K562 (cell line): Measurements from ENCODE around the gene NIM1K. TPM values are rescaled to one million over a fixed set of nuclear protein-coding genes. Genes with fewer than 3 reads are reported as not detected.

ENCODE experiments used
- ATAC-seq: fragments of 200-7000 bp; cut with Tn5 transposase; 3 replicates; pipeline ENCODE4 v1.9.1; 2020; ENCODE audit warnings: moderate library complexity
- BruUV-seq: library from RNA; stranded (reverse); fragments of 400-500 nt; replicated peaks from 2 replicates; lab custom pipeline; 2021; lab: Mats Ljungman, UMichigan
- CTCF ChIA-PET: fragments of 300-600 bp; formaldehyde crosslinking; extraction: SDS; loops from one replicate; lab custom pipeline; 2021; ENCODE audit warnings: low intra/inter-chr PET ratio; lab: Yijun Ruan, JAX
- POLR2A ChIA-PET: fragments of 300-600, 350-650 bp; sonication (Branson Sonifier 250); formaldehyde crosslinking; extraction: SDS; loops from one replicate; lab custom pipeline; 2021; ENCODE audit warnings: antibody characterized with exemption, inconsistent platforms; lab: Yijun Ruan, JAX
- DNase-seq, 4 experiments: peaks; one replicate each; pipeline versions ENCODE4 v3.0.0 to v3.0.0-alpha.2; 2011 to 2018; ENCODE audit warnings: low spot score in 3 of 4, mixed read lengths in 3 of 4; ENCODE audit errors: extremely low read depth in 1 of 4
- FAIRE-seq: peaks from 2 replicates; lab custom pipeline; 2011; peaks lifted over from hg19 to GRCh38; lab: Jason Lieb, UNC
- H2AFZ ChIP-seq: 2 replicates; pipeline ENCODE4 v1.6.0; 2011; ENCODE audit warnings: low read depth, low read length, control low read depth, inconsistent platforms
- H3K27ac ChIP-seq: fragments of 200-600 bp; 3 replicates; pipeline ENCODE4 v1.8.0; 2011; ENCODE audit warnings: low read depth, mild to moderate bottlenecking, control low read depth, inconsistent platforms, low read length, moderate library complexity, mixed read lengths; ENCODE audit errors: extremely low read depth
- H3K27me3 ChIP-seq, 2 experiments: fragments of 300-600 bp in 1 of 2; 2 replicates in 1 of 2; 3 replicates in 1 of 2; pipeline versions ENCODE4 v1.6.0 to v1.8.0; 2011; ENCODE audit warnings: inconsistent platforms in 2 of 2, low read length in 2 of 2, mild to moderate bottlenecking in 1 of 2, mixed read lengths in 1 of 2, moderate library complexity in 1 of 2; ENCODE audit not compliant: control insufficient read depth in 2 of 2, insufficient read depth in 2 of 2
- H3K36me3 ChIP-seq: fragments of 300-600 bp; 3 replicates; pipeline ENCODE4 v1.8.0; 2011; ENCODE audit warnings: mild to moderate bottlenecking, low read length, inconsistent platforms; ENCODE audit not compliant: control insufficient read depth, insufficient read depth
- H3K4me1 ChIP-seq, 2 experiments: fragments of 200-600 bp in 1 of 2; replicated peaks in 1 of 2; 2 replicates in 1 of 2; 3 replicates in 1 of 2; pipeline versions ENCODE4 v1.5.1 to v1.8.0; 2011; ENCODE audit warnings: inconsistent platforms in 2 of 2, low read length in 2 of 2, mild to moderate bottlenecking in 1 of 2, mixed read lengths in 1 of 2, moderate library complexity in 1 of 2; ENCODE audit not compliant: control insufficient read depth in 2 of 2, insufficient read depth in 2 of 2
- H3K4me2 ChIP-seq: 2 replicates; pipeline ENCODE4 v1.6.1; 2011; ENCODE audit warnings: low read length, control low read depth, inconsistent platforms, mixed read lengths; ENCODE audit not compliant: insufficient read depth
- H3K4me3 ChIP-seq: fragments of 200-600 bp; sonication (generic), shearing (Covaris generic); 2 replicates; pipeline ENCODE4 v1.5.1; 2016; ENCODE audit warnings: control low read depth, inconsistent platforms
- H3K79me2 ChIP-seq: fragments of 200-600 bp; 3 replicates; pipeline ENCODE4 v1.8.0; 2011; ENCODE audit warnings: low read length, inconsistent platforms; ENCODE audit not compliant: control insufficient read depth, insufficient read depth
- H3K9ac ChIP-seq, 2 experiments: 2 replicates each; pipeline versions ENCODE4 v1.6.0 to v1.6.1; 2011; ENCODE audit warnings: low read depth in 2 of 2, low read length in 2 of 2, control low read depth in 1 of 2, inconsistent platforms in 1 of 2, mild to moderate bottlenecking in 1 of 2, mixed read lengths in 1 of 2; ENCODE audit not compliant: insufficient read depth in 1 of 2
- H3K9me1 ChIP-seq: one replicate; pipeline ENCODE4 v1.6.0; 2011; ENCODE audit warnings: inconsistent platforms, mild to moderate bottlenecking, low read length, moderate library complexity; ENCODE audit not compliant: control insufficient read depth, insufficient read depth
- H3K9me3 ChIP-seq: replicated peaks from 2 replicates; pipeline ENCODE4 v1.5.1; 2011; ENCODE audit warnings: low read depth, low read length, inconsistent platforms; ENCODE audit not compliant: control insufficient read depth, insufficient read depth
- H4K20me1 ChIP-seq: replicated peaks from 2 replicates; pipeline ENCODE4 v1.6.1; 2011; ENCODE audit warnings: low read length, inconsistent platforms, mixed read lengths; ENCODE audit not compliant: control insufficient read depth, insufficient read depth
- CBFA2T3 ChIP-seq: fragments of 450-650 bp; IDR thresholded peaks from 2 replicates; pipeline ENCODE4 v1.6.1; 2017
- CREM ChIP-seq: IDR thresholded peaks from 2 replicates; pipeline ENCODE4 v1.6.1; 2014; ENCODE audit warnings: antibody characterized with exemption, low read depth
- NUFIP1 ChIP-seq: fragments of 450-650 bp; IDR thresholded peaks from 2 replicates; pipeline ENCODE4 v1.6.1; 2018; ENCODE audit not compliant: partially characterized antibody
- WGBS: fragments of 100-300 bp; shearing (Covaris generic); methylation state at CpG from one replicate; pipeline ENCODE4 v1.1.6; 2016; ENCODE audit warnings: low coverage, mixed read lengths; ENCODE audit not compliant: insufficient coverage; ENCODE audit errors: missing lambda C conversion rate; 5-methylcytosine and 5-hydroxymethylcytosine counted together
- in situ Hi-C: fragments of 300-500 bp; cut with MboI; formaldehyde crosslinking; loops from 4 replicates; pipeline ENCODE4 v1.15.0; 2018; ENCODE audit warnings: inconsistent platforms, mixed read lengths
- intact Hi-C: fragments of 100-400 bp; cut with micrococcal nuclease; formaldehyde crosslinking; loops from 2 replicates; pipeline ENCODE4 v1.14.2; 2022
- polyA plus RNA-seq, 8 experiments: library from polyadenylated mRNA; depleted of rRNA in 4 of 8; stranded (reverse) in 5 of 8; unstranded in 3 of 8; fragments of >200 nt; fragmentation: Nextera tagmentation in 2 of 8; fragmentation: Illumina TruSeq in 1 of 8; extraction: Ambion mirVana in 2 of 8; extraction: Trizol in 1 of 8; gene quantifications; 2 replicates each; pipeline versions ENCODE4 v1.2.1 to v1.2.3, GENCODE V29; 2011 to 2014; ENCODE audit warnings: inconsistent platforms in 1 of 8, missing spikeins in 1 of 8
- total RNA-seq, 7 experiments: library from RNA; depleted of rRNA in 6 of 7; stranded (reverse); fragments of >200 nt in 6 of 7; fragmentation: Illumina TruSeq in 2 of 7; extraction: Trizol in 2 of 7; gene quantifications; 2 replicates each; pipeline versions ENCODE4 v1.2.1 to v1.2.3, GENCODE V29; 2011 to 2021; ENCODE audit warnings: low replicate concordance in 1 of 7
- TF ChIP-seq, protein P1 (sequence below): IDR thresholded peaks from 2 replicates; pipeline ENCODE4 v1.6.1; 2016; ENCODE audit warnings: missing genetic modification characterization, missing compliant biosample characterization

NIM1K gene
- total and polyA plus RNA-seq, 9 of the 15 experiments (the other 6 are each of a cell fraction or from before 2014, with no cell fraction given) = 0.03 to 0.34 (median 0.08) TPM; not detected in 3

DNA sequence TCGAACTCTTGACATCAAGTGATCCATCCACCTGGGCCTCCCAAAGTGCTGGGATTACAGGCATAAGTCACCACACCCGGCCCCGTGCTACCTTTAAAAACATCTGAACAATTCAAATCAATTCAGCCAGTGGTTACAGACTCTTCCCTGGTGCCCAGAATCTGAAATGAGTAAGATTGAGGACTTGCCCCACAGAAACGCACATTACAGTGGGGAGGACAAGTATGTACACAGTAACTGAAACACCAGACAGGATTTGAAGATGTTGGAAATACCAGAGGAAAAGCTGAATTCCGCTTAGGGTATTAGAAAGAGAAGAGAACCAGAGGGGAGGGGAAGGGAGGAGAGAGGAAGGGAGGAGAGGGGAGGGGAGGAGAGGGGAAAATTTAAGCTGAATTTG is 17.8 kb downstream of the NIM1K start:
- H3K9me3 ChIP-seq = no peaks in the 10 kb centered on the region
- ChIA-PET POLR2A (interaction anchor here (0.5 kb wide), 1 partner anchor 22 kb away, joined by 3 read pairs; no protein-coding TSS in a partner anchor), CTCF (no interaction called here)
- intact Hi-C loops (loop anchor here (5.0 kb wide), 2 partner anchors 88 to 133 kb away; partner anchors contain the start of gene ZNF131), in situ Hi-C loops (no loop called here)
- DNase-seq (no peak), ATAC-seq (no peak)
- no peaks in the 10 kb centered on the region for H3K79me2 ChIP-seq
- BruUV-seq = no TSS peak
- no peak overlapping the region for H3K9ac ChIP-seq
- H3K4me1 ChIP-seq = peaks cover 21 to 31% of the 10 kb centered on the region in 2 experiments
- H4K20me1 ChIP-seq = no peaks in the 10 kb centered on the region
- H3K4me3 ChIP-seq = no peak overlapping the region
- H3K4me2 ChIP-seq = no peak overlapping the region
- no peaks in the 10 kb centered on the region for H3K27me3 ChIP-seq
- H2AFZ ChIP-seq = peak overlapping the region; percentile 57; the same call in 1 of the 2 replicates
- no peak for TF ChIP-seq CREM
- TF ChIP-seq, protein P1, sequence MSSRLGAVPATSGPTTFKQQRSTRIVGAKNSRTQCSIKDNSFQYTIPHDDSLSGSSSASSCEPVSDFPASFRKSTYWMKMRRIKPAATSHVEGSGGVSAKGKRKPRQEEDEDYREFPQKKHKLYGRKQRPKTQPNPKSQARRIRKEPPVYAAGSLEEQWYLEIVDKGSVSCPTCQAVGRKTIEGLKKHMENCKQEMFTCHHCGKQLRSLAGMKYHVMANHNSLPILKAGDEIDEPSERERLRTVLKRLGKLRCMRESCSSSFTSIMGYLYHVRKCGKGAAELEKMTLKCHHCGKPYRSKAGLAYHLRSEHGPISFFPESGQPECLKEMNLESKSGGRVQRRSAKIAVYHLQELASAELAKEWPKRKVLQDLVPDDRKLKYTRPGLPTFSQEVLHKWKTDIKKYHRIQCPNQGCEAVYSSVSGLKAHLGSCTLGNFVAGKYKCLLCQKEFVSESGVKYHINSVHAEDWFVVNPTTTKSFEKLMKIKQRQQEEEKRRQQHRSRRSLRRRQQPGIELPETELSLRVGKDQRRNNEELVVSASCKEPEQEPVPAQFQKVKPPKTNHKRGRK (tag) = peak; percentile 59; the same call in 1 of the 2 replicates
- TF ChIP-seq, all 486 proteins: peak for 1
- H3K27ac ChIP-seq = no peak overlapping the region
- no peaks in the 10 kb centered on the region for H3K36me3 ChIP-seq
- 61% methylated on average over 5 of the region's 5 CpGs for WGBS
- H3K9me1 ChIP-seq = no peaks in the 10 kb centered on the region
- no peak for FAIRE-seq

DNA sequence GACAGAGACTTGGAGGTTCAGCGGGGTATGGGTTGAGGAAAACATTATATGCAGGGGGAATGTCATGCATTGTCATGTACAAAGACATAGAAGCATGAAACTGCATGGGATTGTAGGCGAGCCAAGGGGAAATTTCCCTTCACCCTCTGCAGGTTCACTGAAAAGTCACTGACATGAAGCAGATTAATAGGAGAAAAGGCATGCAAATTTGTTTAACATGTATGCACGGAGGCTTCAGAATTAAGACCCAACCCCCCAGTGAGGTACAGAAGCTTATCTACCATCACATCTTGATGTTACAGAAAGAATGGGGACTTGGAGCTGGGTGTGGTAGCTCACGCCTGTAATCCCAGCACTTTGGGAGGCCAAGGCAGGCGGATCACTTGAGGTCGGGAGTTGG is 18.5 kb downstream of the NIM1K start:
- H3K9me3 ChIP-seq = no peaks in the 10 kb centered on the region
- in situ Hi-C loops (no loop called here), intact Hi-C loops (loop anchor here (5.0 kb wide), 2 partner anchors 88 to 133 kb away; partner anchors contain the start of gene ZNF131)
- no peak for FAIRE-seq
- H2AFZ ChIP-seq = peak overlapping the region; percentile 57
- no peaks in the 10 kb centered on the region for H4K20me1 ChIP-seq
- POLR2A ChIA-PET = no interaction called here
- no peaks in the 10 kb centered on the region for H3K36me3 ChIP-seq
- DNase-seq = no peak
- ATAC-seq = no peak
- no peak overlapping the region for H3K4me2 ChIP-seq
- H3K4me1 ChIP-seq = peaks cover 26 to 39% of the 10 kb centered on the region in 2 experiments
- no peaks in the 10 kb centered on the region for H3K27me3 ChIP-seq
- H3K79me2 ChIP-seq = no peaks in the 10 kb centered on the region
- no peak for TF ChIP-seq NUFIP1
- peak; percentile 10; the same call in 1 of the 2 replicates for TF ChIP-seq CBFA2T3
- no peak overlapping the region for H3K4me3 ChIP-seq
- 30% methylated on average over 6 of the region's 6 CpGs for WGBS
- CTCF ChIA-PET = no interaction called here
- no peaks in the 10 kb centered on the region for H3K9me1 ChIP-seq
- no peak overlapping the region for H3K9ac ChIP-seq
- no TSS peak for BruUV-seq
- H3K27ac ChIP-seq = no peak overlapping the region
